Measurements from ENCODE around the gene PTPRK. TPM values are rescaled to one million over a fixed set of nuclear protein-coding genes. Genes with fewer than 3 reads are reported as not detected.

Gene PTPRK
- total and polyA plus RNA-seq, 8 donors, result 57.0 to 90.4 (median 78.6) TPM

GRCh38 chr6:127998985-127999384, 521.4 kb downstream of the PTPRK start:
- DNase-seq, result no peak
- Histone ChIP-seq H3K9me3 (no peaks in the 10 kb centered on the region), H3K27ac (no peak overlapping the region), H3K4me1 (no peaks in the 10 kb centered on the region), H3K4me3 (no peak overlapping the region), H3K27me3 (no peaks in the 10 kb centered on the region), H3K36me3 (no peaks in the 10 kb centered on the region)
- ATAC-seq, result no peak
- intact Hi-C loops (cut with DNase I), result no loop called here
- TF ChIP-seq CTCF (IDR thresholded peaks at IDR 0.05), result no peak

GRCh38 chr6:127997496-127998164, 522.8 kb downstream of the PTPRK start:
- no peak for ATAC-seq
- no peak for DNase-seq
- H3K4me1 ChIP-seq, result no peaks in the 10 kb centered on the region
- TF ChIP-seq CTCF (IDR thresholded peaks at IDR 0.05), result no peak
- intact Hi-C loops (cut with DNase I), result no loop called here
- H3K36me3 ChIP-seq, result no peaks in the 10 kb centered on the region
- no peaks in the 10 kb centered on the region for H3K27me3 ChIP-seq
- H3K4me3 ChIP-seq, result no peak overlapping the region
- no peaks in the 10 kb centered on the region for H3K9me3 ChIP-seq
- H3K27ac ChIP-seq, result no peak overlapping the region

GRCh38 chr6:127996925-127997324, 523.5 kb downstream of the PTPRK start:
- no peaks in the 10 kb centered on the region for H3K36me3 ChIP-seq
- ATAC-seq (no peak), DNase-seq (no peak)
- no peak overlapping the region for H3K27ac ChIP-seq
- H3K27me3 ChIP-seq, result no peaks in the 10 kb centered on the region
- no peak for TF ChIP-seq CTCF (IDR thresholded peaks at IDR 0.05)
- no peak overlapping the region for H3K4me3 ChIP-seq
- H3K9me3 ChIP-seq, result no peaks in the 10 kb centered on the region
- intact Hi-C loops (cut with DNase I), result no loop called here
- H3K4me1 ChIP-seq, result no peaks in the 10 kb centered on the region

- H3K36me3 ChIP-seq, result peaks cover 0 to 3% of the 10 kb centered on the region in 2 donors
- H3K4me1 ChIP-seq, result no peaks in the 10 kb centered on the region
- intact Hi-C loops (cut with DNase I), result no loop called here
- H3K4me3 ChIP-seq, result no peak overlapping the region
- DNase-seq (no peak), ATAC-seq (no peak)
- H3K9me3 ChIP-seq, result no peaks in the 10 kb centered on the region
- no peaks in the 10 kb centered on the region for H3K27me3 ChIP-seq
- no peak overlapping the region for H3K27ac ChIP-seq
- TF ChIP-seq CTCF (IDR thresholded peaks at IDR 0.05), result no peak
These were observed 528.3 kb downstream of the PTPRK start for GRCh38 chr6:127992144-127992543.

- ATAC-seq (no peak), DNase-seq (no peak)
- Histone ChIP-seq H3K27me3 (no peaks in the 10 kb centered on the region), H3K9me3 (no peaks in the 10 kb centered on the region), H3K4me3 (no peak overlapping the region), H3K27ac (no peak overlapping the region), H3K36me3 (peaks cover 0 to 9% of the 10 kb centered on the region in 2 donors), H3K4me1 (no peaks in the 10 kb centered on the region)
- intact Hi-C loops (cut with DNase I), result no loop called here
- TF ChIP-seq CTCF (IDR thresholded peaks at IDR 0.05), result no peak
These were observed 530.3 kb downstream of the PTPRK start for GRCh38 chr6:127990074-127990473.

Measured in left lung (tissue), 10 donors.